Measurements from ENCODE around the gene SLC13A3.

SLC13A3 gene

DNA sequence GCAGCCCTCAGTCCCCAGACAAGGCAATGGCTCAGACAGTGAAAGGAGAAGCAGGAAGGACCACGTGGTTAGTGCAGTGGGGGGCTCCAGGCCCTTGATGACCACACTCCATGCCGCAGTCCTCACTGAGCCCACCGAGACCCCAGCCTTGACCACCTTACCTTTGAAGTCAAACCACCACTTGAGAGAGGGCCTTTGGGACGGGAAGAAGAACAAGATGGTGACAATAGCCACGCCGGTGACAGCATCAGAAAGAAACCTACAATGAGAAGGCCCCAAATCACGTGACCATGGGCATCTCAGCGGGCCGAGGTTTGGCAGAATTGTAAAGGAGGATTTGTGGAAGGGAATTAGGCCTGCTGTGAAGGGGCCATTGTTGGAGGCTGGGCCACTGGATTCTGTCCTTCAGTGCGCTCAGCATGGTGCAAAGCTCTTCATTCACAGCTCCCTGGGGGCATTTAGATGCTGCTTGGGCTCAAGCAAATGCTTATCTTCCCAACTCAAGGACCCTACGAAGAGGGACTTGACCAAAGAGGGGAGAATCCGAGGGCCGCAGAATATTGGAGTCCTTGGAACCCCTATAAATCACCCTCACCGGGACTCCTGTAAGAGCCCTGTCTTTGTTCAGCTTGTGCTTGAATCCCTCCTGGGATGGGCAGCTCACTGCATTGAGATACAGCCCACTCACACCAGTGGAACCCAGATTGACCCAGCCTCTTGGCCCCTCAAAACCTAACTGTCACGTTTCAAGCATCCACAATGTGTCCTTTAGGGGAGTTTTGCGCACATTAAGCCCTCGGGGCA, 67.6 kb downstream of the SLC13A3 start:
- no peak for TF ChIP-seq Cebpa-rat (IDR thresholded peaks at IDR 0.05)
- H3K27me3 ChIP-seq = no peaks in the 10 kb centered on the region
- no peaks in the 10 kb centered on the region for H4K20me1 ChIP-seq
- H3K36me3 ChIP-seq = no peaks in the 10 kb centered on the region
- H3K4me2 ChIP-seq = no peak overlapping the region
- peaks cover 4% of the 10 kb centered on the region; the same call in 1 of the 2 replicates for H3K9me3 ChIP-seq
- no peaks in the 10 kb centered on the region for H3K4me1 ChIP-seq
- no peak overlapping the region for H3K9ac ChIP-seq
- H3K4me3 ChIP-seq = no peak overlapping the region
- no peak overlapping the region for H3K27ac ChIP-seq

DNA sequence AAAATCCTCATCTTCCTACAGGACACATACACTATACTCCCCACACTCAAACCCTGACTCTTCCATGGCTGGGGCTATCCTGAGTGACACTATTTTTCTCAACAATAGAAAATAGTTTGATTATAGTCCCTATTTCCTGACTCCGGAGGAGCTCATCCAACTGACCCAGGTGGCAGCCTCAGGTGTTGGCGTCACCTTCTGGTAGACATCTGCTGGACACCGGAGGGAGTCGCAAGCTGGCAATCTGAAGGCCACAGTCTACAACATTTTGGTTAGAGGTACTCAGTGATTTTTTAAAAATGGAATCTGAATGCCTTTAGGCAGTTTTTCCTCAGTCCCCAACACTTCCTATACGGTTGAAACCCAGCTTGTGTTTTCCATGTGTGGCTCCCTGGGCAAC, 68.6 kb downstream of the SLC13A3 start:
- H3K27me3 ChIP-seq = no peaks in the 10 kb centered on the region
- H3K4me2 ChIP-seq = no peak overlapping the region
- no peaks in the 10 kb centered on the region for H3K36me3 ChIP-seq
- H3K27ac ChIP-seq = no peak overlapping the region
- no peak overlapping the region for H3K9ac ChIP-seq
- H3K9me3 ChIP-seq = peaks cover 4% of the 10 kb centered on the region; the same call in 1 of the 2 replicates
- no peaks in the 10 kb centered on the region for H3K4me1 ChIP-seq
- H4K20me1 ChIP-seq = no peaks in the 10 kb centered on the region
- H3K4me3 ChIP-seq = no peak overlapping the region
- no peak for TF ChIP-seq Cebpa-rat (IDR thresholded peaks at IDR 0.05)

DNA sequence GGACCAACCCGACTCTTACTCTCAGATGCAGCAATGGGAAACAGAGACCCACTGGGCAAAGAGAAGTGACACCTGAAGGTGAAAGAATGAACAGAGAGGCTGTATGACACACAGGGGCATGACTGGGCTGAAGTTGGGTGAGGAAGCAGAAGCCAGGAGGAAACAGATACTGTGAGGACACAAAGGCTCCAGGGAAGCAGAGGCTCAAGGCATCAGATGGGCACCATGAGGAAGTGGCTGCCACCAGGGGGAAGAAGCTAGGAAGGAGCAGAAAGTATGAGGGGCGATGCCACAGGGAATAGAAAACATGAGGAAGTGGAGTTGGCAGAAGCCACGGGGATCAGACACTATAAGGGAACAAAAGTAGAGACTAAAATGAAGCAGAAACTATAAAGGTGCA, 69.9 kb downstream of the SLC13A3 start:
- Histone ChIP-seq H3K27me3 (no peaks in the 10 kb centered on the region), H3K9ac (no peak overlapping the region), H3K9me3 (peaks cover 4% of the 10 kb centered on the region; the same call in 1 of the 2 replicates), H3K4me3 (no peak overlapping the region), H4K20me1 (no peaks in the 10 kb centered on the region), H3K36me3 (no peaks in the 10 kb centered on the region), H3K27ac (no peak overlapping the region), H3K4me1 (peaks cover 6% of the 10 kb centered on the region), H3K4me2 (no peak overlapping the region)
- no peak for TF ChIP-seq Cebpa-rat (IDR thresholded peaks at IDR 0.05)

DNA sequence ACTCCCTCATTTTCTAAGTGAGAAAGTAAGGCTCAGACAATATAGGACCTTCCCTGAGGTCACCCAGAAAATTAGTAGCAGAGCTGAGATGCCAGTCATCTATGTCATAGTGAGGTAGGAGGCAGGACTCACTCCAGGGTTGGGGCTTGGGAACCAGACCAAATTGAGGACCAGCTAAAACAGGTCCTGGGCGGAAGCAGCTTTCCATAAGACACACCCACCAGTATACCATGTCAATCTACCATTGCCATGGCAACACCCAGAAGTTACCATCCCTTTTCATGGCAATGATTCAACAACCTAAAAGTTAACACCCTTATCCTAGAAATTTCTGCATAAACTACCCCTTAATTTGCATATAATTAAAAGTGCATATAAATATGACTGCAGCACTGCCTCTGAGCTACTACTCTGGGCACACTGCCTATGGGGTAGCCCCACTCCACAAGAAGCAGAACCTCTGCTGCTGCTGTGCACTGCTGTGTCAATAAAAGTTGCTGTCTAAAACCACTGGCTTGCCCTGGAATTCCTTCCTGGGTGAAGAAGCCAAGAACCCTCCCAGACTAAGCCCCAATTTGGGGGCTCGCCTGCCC, 70.5 kb downstream of the SLC13A3 start:
- H3K4me3 ChIP-seq = no peak overlapping the region
- H3K36me3 ChIP-seq = no peaks in the 10 kb centered on the region
- H3K27me3 ChIP-seq = no peaks in the 10 kb centered on the region
- H3K9ac ChIP-seq = no peak overlapping the region
- H3K9me3 ChIP-seq = peaks cover 4% of the 10 kb centered on the region; the same call in 1 of the 2 replicates
- TF ChIP-seq Cebpa-rat (IDR thresholded peaks at IDR 0.05) = no peak
- no peak overlapping the region for H3K27ac ChIP-seq
- no peaks in the 10 kb centered on the region for H4K20me1 ChIP-seq
- peaks cover 13% of the 10 kb centered on the region for H3K4me1 ChIP-seq
- H3K4me2 ChIP-seq = no peak overlapping the region

DNA sequence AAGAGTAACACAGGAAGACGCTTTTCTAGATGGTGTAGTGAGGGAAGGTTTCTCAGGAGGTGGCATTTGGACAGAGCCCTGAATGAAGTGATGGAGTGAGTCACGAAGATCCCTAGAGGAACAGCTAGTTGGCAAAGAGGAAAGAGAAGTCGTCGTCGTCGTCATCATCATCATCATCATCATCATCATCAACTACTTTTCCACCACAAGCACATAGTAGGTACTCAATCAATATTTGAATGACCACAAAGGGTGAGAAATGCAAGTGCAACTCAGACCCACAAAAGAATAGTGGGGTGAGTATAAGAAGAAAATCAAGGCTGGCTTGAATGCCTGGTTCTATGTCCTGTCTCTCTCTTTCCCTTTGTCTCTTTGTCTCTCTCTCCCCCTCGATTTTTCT, 72.5 kb downstream of the SLC13A3 start:
- Histone ChIP-seq H3K4me1 (peaks cover 18% of the 10 kb centered on the region), H3K36me3 (no peaks in the 10 kb centered on the region), H3K27me3 (no peaks in the 10 kb centered on the region), H3K4me2 (no peak overlapping the region), H3K9me3 (peaks cover 4% of the 10 kb centered on the region; the same call in 1 of the 2 replicates), H4K20me1 (no peaks in the 10 kb centered on the region), H3K27ac (no peak overlapping the region), H3K9ac (no peak overlapping the region), H3K4me3 (no peak overlapping the region)
- no peak for TF ChIP-seq Cebpa-rat (IDR thresholded peaks at IDR 0.05)

DNA sequence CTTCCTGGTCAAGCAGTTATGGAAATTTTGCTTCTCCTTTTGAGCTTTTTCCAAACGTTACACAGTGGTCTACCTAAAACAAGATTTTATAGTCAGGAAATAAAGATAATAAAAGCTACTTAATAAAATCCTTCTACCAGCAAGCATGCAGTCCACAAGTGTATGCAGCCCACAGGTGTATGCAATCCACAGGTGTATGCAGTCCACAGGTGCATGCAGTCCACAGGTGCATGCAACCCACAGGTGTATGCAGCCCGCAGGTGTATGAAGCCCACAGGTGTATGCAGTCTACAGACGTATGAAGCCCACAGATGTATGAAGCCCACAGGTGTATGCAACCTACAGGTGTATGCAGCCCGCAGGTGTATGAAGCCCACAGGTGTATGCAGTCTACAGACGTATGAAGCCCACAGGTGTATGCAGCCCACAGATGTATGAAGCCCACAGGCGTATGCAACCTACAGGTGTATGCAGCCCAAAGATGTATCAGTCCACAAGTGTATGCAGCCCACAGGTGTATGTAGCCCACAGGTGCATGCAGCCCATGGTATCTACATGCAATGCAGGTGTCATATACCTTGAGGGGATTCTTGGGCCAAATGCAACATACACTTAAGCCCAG, 74.4 kb downstream of the SLC13A3 start:
- Histone ChIP-seq H3K27me3 (no peaks in the 10 kb centered on the region), H3K36me3 (no peaks in the 10 kb centered on the region), H4K20me1 (no peaks in the 10 kb centered on the region), H3K9me3 (peaks cover 4% of the 10 kb centered on the region; the same call in 1 of the 2 replicates), H3K4me2 (peak overlapping the region; percentile 69; the same call in 1 of the 2 replicates), H3K27ac (no peak overlapping the region), H3K4me1 (peaks cover 18% of the 10 kb centered on the region), H3K4me3 (no peak overlapping the region), H3K9ac (no peak overlapping the region)
- no peak for TF ChIP-seq Cebpa-rat (IDR thresholded peaks at IDR 0.05)

DNA sequence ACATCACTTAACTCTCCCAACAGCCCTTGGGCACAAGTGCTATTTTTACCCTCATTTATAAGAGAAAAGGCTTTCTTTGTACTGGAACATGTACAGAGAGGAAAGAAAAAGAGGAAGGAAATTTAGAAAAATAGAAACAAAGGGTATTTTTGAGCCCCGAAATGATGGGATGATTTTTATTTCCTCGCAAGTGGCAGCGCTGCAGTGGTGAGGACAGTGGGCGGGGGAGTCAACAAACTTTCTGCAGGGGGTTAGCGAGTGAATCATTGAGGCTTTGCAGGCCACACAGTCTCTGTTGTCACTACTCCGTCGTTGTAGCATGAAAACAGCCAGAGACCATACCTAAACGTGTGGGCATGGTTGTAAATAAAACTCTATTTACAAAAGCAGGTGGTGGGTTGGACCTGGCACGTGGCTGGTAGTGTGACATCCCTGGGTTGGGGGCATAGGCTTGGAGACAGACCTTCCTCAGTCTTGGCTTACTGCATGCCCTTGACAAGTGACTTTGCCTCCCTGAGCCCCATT, 75.3 kb downstream of the SLC13A3 start:
- peak overlapping the region; percentile 69 for H3K4me2 ChIP-seq
- H3K36me3 ChIP-seq = no peaks in the 10 kb centered on the region
- H3K9me3 ChIP-seq = peaks cover 2% of the 10 kb centered on the region; the same call in 1 of the 2 replicates
- peaks cover 18% of the 10 kb centered on the region for H3K4me1 ChIP-seq
- no peak overlapping the region for H3K9ac ChIP-seq
- no peak overlapping the region for H3K4me3 ChIP-seq
- no peak overlapping the region for H3K27ac ChIP-seq
- H4K20me1 ChIP-seq = no peaks in the 10 kb centered on the region
- H3K27me3 ChIP-seq = no peaks in the 10 kb centered on the region
- no peak for TF ChIP-seq Cebpa-rat (IDR thresholded peaks at IDR 0.05)

DNA sequence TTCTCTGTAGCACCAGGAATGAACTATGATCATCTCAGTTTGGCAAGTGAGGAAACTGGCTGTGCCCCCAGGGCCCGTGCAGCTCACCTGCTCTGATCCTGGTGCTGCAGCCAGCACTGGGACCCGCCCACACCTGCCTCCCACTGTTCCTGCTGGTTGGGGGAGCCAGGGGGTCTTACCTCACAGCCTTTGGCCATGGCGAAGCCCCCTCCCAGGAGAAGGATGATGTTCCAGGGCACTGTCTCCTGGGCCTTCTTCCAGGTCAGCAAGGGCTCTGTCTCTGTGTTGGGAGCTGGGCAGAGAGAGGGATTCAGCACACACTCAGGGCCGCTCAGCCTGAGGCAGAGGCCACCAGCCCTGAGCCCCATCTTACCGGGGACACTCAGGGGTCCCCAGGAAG, 75.9 kb downstream of the SLC13A3 start:
- Histone ChIP-seq H3K4me1 (peaks cover 18% of the 10 kb centered on the region), H3K27me3 (no peaks in the 10 kb centered on the region), H3K36me3 (no peaks in the 10 kb centered on the region), H3K4me3 (no peak overlapping the region), H3K9ac (no peak overlapping the region), H3K27ac (no peak overlapping the region), H3K4me2 (peak overlapping the region; percentile 69), H3K9me3 (no peaks in the 10 kb centered on the region), H4K20me1 (no peaks in the 10 kb centered on the region)
- no peak for TF ChIP-seq Cebpa-rat (IDR thresholded peaks at IDR 0.05)

DNA sequence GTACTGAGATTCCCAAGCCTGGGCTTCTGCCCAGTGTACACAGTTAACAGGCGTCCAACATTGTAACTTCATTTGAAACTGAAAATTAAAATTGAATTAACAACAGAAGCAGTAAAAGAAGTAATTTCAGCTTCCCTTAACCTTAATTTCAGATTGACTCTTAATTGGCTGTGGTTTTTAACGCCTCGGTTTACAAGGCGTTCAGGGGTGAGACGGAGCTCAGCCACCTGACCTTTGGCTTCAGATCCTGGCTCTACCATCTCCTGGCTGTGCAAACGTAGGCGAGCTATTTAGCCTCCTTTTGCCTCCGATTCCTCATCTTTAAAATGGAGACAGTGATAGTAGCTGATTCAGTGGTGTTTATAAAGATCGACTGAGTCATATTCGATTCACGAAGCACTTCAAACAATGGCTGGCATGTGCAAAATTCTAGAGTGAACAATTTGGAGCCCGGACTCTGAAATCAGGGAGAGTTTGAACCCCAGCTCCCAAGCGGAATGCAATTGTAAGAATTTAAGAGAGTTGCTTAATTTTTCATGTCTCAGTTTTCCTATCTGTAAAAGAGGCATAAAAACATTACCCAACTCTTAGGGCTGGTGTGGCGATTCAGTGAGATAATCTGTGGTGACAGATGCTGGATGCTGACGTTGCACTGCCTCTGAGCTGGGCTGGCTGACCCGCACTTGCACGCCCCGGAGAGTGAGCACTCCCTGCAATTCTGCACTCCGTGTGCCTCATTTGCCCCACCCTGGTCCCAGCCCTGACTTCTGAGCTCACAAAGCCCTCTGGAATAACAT, 77.3 kb downstream of the SLC13A3 start:
- Histone ChIP-seq H3K4me2 (no peak overlapping the region), H3K36me3 (no peaks in the 10 kb centered on the region), H3K9ac (no peak overlapping the region), H3K4me1 (peaks cover 18% of the 10 kb centered on the region), H3K27ac (no peak overlapping the region), H3K27me3 (no peaks in the 10 kb centered on the region), H4K20me1 (no peaks in the 10 kb centered on the region), H3K9me3 (no peaks in the 10 kb centered on the region), H3K4me3 (no peak overlapping the region)
- TF ChIP-seq Cebpa-rat (IDR thresholded peaks at IDR 0.05) = no peak
